GM21390 (cell line): ENCODE results near the gene RANBP3.
"Not testable (repeated sequence)": the region's sequence is repeated elsewhere in the genome, so short reads cannot be mapped to it uniquely, and the experiment has no call there.

Experiments
- ATAC-seq: cut with Tn5 transposase; IDR thresholded peaks from one replicate; pipeline ENCODE4 v1.9.1; 2021; ENCODE audit not compliant: unreplicated experiment

RANBP3 gene

GRCh38 chr19:5987077-5987818, 9.3 kb upstream of the RANBP3 start:
- no peak for ATAC-seq

- not testable (repeated sequence) for ATAC-seq
These were observed 7.9 kb upstream of the RANBP3 start for GRCh38 chr19:5985837-5986236.

DNA sequence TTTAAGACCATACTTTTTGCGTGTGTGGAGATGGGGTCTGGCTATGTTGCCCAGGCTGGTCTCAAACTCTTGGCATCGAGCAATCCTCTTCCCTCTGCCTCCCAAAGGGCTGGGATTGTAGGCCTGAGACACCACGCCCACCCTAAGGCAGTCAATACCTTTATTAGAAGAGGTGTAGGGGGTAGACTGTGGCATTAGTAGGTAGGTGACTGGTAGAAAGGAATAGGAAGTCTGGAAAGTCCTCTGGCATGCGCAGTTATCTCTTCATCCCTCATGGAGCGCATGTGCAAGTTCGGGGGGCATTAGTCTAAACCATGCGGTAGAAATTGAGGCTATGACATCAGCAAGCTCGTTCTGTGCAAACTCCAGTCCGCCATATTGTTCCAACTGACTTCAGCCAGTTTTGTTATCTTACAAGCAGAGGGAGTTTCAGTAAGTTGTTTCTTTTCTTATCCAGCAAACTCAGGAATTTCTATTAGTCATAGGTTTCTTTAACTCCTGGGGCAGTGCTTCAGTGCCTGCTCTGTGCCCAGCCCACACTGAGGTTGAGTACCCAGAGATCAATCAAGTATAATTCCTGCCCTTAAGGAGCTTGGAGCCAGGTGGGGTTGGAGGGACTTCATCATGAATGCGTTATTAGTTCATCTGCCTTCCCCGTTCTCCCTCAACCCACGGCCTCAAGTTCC, 7.3 kb upstream of the RANBP3 start:
- ATAC-seq, result no peak

DNA sequence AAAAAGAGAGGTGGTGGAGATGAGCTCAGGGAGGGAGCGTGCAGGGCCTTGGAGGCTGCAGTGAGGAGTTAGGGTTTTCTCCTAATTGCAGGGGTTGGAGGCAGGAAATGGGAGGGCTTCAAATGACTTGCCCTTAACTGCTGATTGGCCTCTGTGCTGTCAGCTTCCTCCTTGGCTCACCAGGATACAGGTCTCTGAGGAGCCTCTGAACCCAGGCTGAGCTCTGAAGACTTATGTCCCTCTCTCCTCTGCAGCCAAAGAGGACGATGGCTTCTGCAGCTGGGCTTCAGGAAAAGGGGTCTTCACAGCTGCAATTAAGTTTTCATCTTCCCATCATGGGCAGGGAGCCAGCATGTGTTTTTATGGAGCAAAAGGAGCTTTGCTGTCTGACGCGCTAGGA, 6.7 kb upstream of the RANBP3 start:
- ATAC-seq, result no peak

DNA sequence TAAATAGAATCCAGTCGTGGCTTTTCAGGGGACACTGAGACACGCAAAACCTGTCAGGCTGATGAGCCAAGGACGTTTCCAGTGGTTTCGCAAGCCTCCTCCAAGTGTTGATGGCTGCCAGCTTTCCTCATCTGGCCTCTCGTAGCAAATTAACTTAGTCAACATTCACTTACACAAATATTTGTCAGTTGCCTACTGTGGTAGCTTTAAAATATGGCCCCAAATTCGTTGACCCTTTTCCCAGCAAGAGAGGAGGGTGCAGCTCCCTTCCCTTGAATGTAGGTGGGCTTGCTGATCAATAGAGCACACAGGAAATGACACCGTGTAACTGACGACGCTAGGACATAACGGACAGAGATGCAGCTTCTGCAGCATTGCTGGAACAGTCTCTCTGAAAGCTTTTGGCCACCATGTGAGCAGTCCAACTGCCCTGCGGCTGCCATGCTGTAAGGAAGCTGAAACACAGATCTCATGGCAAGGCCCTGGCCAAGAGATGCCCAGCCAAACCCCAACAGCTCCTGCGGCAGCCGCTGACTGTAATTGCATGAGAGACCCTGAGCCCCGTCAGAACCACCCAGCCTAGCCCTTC, 5.5 kb upstream of the RANBP3 start:
- ATAC-seq, result no peak

DNA sequence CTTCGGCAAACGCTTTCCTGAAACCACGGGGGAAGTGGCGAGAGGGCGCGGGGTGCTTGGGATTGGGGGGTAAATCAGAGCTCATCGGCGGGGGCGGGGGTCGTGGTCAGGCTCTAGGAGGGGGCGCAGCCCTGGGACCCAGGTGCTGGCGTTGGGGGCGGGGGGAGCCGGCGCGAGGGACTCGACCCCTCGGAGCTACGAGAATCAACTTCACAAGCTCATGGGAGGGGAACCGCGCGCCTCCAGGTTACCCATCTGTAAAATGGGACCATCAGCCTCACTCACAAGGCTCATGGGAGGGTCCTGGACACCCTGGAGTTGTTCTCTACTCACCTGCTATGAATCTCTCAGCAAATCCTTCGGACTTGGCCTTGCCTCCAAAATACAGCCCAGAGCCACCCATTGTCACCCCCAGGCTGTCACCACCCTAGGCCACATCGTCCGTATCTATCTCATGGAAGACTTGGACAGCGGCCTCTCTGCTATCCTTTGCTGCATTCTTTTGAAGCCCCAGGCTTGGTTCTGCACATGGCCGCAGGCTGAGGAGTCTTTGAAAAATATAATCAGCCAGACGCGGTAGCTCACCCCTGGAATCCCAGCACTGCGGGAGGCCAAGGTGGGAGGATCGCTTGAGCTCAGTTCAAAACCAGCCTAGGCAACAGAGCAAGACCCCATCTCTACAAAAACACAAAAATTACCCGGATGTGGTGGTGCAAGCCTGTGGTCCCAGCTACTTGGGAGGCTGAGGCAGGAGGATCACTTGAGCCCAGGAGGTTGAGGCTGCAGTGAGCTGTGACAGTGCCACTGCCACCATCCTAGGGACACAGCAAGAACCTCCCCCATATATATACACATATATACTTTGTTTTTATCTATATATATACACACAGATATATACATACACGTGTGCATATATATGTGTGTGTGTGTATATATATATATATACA, 939 bp upstream of the RANBP3 start:
- no peak for ATAC-seq

DNA sequence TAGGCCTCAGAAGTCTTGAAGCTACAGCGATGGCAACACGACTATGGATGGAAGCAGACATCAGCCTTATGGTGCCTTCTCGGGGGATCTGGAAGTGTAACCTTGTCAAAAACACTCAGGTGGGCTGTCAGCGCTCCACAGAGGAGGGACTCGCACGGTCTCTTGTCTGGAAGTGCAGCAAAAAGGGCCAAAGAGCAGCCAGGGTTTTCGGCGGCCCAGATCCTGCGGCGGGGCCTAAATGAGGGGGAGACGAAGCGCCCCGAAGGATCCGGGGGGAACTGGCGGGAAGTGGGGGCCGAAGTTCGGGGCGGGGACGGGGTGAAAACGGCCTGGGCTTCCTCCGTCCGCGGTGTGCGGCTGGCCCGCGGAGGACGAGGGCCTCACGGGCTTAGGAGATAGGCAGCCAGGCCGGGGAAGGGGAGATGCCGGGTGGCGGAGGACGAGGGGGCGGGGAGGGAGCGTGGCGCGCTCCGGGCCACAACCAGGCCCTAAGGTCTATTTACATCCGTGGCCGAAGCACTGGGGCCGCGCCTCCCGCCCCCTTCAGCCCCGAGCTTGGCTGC, 637 bp downstream of the RANBP3 start:
- no peak for ATAC-seq

GRCh38 chr19:5976768-5977167, 1.2 kb downstream of the RANBP3 start:
- ATAC-seq, result no peak

DNA sequence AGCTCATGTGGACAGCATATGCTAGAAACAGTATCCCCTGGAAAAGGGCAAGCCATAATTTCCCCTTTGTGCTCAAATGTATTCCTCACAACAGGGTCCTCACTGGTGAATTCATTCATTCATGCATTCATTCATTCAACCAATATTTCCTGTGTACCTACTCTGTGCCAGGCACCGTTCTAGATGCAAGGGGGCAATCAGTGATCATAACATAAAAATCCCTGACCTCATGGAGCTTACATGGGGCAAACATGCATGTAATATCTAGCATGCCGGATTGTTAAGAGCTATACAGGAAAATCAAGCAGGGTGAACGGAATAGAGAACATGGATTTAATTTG, 2.6 kb downstream of the RANBP3 start:
- no peak for ATAC-seq

GRCh38 chr19:5974721-5975387, 3.1 kb downstream of the RANBP3 start:
- no peak for ATAC-seq

- ATAC-seq, result no peak
These were observed 3.9 kb downstream of the RANBP3 start for GRCh38 chr19:5973867-5974635.

DNA sequence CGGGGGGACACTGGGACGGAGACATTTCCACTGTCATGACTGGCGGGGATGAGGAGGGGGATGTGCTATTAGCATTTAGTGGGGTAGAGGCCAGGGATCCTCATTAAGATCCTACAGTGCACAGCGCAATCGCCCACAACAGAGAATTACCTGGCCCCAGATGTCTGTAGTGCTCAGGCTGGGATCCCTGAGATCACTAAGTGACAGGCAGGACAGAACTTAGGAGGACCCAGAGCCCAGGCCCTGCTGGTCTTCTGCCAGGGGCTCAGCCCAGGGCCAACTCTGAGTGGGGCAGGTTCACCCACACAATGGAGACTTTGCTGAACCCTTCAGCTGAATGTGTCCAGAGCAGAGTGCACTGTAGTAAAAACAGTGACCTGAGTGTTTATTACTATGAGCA, 4.6 kb downstream of the RANBP3 start:
- ATAC-seq, result no peak

GRCh38 chr19:5972355-5972731, 5.6 kb downstream of the RANBP3 start:
- ATAC-seq, result no peak

DNA sequence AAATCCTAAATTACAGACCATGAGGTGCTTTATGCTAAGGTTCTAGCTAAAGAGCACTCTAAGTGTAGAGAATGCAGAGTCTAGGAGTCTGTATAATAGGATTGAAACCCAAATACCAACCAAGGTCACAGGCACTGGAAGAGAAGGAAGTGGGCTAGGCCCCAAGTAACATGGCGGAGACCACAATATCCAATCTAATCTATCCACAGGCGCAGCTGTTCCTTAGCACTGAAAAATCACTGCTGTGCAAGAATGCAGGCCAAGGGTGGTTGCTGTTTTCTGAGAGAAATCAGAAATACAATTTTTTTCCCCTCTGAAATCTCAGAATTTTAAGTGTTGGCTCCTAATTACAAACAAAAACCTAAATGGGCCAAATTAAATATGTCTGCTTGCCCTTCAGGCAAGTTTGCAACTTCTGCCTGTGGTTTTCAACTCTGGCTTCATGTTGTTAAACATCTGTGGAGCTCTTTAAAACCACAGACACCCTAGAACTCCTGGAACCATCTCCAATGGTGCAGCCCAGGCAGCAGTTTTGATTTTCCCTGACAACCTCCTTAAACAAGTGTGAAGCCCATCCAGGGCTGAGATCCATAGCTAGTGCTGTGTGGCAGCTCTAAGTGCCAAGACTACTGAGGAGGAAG, 6.1 kb downstream of the RANBP3 start:
- no peak for ATAC-seq

- no peak for ATAC-seq
These were observed 8.5 kb downstream of the RANBP3 start for GRCh38 chr19:5969476-5969875.

DNA sequence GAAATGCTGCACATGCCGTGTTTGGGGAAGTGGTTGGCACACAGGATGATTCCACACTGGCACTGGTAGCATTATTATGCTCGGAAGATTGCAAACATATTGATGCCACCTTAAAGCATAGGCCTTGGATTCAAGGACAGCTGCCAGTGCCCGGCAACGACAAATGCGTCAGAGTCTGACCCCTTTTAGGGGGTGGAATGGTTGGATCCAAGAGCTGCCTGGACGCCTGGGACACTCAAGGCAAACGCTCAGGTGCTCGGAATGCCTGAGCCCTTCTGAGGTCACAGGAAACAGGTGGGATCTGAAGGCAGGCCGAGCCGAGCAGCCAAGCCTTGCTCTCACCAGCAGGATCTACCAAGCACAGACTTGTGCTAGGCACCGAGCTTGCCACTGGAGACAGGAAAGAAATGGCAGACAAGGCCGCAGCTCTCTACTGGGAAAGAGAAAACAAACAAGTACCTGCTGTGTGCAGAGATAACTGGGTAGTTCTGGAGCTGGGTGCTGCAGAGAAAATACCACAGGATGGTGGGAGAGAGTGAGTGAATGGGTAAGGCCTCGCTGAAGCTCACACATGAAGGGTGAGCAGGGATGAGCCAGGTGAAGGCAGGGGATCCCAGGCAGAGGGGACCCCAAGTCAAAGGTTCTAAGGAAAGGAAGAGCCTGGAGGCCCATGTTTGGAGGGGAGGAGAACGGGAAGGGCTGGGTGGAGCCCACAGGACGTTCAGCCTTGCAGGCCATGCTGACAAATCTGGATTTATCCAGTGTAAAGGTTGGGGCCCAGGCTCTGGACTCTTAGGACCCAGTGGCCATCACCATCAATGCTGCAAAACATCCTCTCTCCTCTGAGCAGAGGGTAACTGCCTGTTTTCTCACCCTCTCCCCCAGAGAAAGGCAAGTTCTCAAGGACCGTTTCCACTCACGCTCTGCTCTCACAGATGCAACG, 9.2 kb downstream of the RANBP3 start:
- no peak for ATAC-seq

GRCh38 chr19:5967994-5968430, 9.9 kb downstream of the RANBP3 start:
- no peak for ATAC-seq

DNA sequence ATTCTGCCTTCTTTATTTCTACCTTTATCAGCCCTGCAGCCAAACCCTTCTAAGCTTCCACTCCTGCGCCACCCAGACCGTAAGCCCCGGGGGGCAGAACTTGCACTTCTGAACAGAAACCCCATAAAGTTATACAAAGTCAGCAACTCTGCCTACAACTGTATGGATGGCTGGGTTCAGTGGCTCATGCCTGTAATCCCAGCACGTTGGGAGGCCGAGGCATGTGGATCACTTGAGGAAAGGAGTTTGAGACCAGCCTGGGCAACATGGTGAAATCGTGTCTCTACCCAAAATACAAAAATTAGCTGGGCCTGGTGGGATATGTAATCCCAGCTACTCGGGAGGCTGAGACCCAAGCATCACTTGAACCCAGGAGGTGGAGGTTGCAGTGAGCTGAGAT, 10.4 kb downstream of the RANBP3 start:
- ATAC-seq, result no peak
